Measurements from ENCODE around the gene CASTOR1.

Gene CASTOR1

DNA sequence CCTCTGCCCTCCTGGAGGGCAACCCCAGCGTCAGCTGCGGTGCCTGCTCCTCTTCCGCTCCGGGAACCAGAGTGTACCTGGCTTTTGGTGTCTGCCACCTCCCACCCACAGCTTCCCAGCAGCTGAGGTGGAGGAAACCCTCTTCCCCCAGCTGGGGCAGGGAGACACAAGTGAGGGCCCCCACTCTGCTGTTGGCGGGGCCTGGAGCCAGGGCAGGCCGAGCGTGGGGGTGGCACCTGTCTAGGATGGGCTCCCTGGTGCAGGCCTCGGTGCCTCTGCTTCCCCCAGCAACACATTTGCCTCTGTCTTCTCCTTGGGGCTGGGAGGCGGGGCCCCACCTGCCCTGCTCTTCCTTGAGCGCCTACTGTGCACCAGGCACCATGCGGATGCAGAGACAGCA lies 29.0 kb downstream of the CASTOR1 start:
- no peak overlapping the region for H3K4me3 ChIP-seq (ENCODE audit: low read depth, low read length)
- no peaks in the 10 kb centered on the region for H3K9me3 ChIP-seq (ENCODE audit: control insufficient read depth, insufficient read depth, low read depth, low read length)
- no peak overlapping the region for H3K27ac ChIP-seq (ENCODE audit: extremely low read depth, low read depth, low read length)
- no peaks in the 10 kb centered on the region for H3K36me3 ChIP-seq (ENCODE audit: control insufficient read depth in 2 of 2, insufficient read depth in 1 of 2, low read length in 2 of 2)
- TF ChIP-seq ZNF624 (tag by site-specific recombination; IDR thresholded peaks at IDR 0.05): no peak
- TF ChIP-seq ZNF214 (tag by site-specific recombination; IDR thresholded peaks at IDR 0.05; ENCODE audit: borderline replicate concordance): no peak
- TF ChIP-seq ZNF133 (tag by site-specific recombination; IDR thresholded peaks at IDR 0.05): no peak
- TF ChIP-seq, protein P1, sequence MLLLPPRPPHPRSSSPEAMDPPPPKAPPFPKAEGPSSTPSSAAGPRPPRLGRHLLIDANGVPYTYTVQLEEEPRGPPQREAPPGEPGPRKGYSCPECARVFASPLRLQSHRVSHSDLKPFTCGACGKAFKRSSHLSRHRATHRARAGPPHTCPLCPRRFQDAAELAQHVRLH (tag by site-specific recombination; IDR thresholded peaks at IDR 0.05): no peak
- TF ChIP-seq ZNF423 (tag by site-specific recombination; IDR thresholded peaks at IDR 0.05): no peak
- TF ChIP-seq, protein P2, sequence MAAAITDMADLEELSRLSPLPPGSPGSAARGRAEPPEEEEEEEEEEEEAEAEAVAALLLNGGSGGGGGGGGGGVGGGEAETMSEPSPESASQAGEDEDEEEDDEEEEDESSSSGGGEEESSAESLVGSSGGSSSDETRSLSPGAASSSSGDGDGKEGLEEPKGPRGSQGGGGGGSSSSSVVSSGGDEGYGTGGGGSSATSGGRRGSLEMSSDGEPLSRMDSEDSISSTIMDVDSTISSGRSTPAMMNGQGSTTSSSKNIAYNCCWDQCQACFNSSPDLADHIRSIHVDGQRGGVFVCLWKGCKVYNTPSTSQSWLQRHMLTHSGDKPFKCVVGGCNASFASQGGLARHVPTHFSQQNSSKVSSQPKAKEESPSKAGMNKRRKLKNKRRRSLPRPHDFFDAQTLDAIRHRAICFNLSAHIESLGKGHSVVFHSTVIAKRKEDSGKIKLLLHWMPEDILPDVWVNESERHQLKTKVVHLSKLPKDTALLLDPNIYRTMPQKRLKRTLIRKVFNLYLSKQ (tag by site-specific recombination; IDR thresholded peaks at IDR 0.05; ENCODE audit: borderline replicate concordance): no peak
- TF ChIP-seq, protein P3, sequence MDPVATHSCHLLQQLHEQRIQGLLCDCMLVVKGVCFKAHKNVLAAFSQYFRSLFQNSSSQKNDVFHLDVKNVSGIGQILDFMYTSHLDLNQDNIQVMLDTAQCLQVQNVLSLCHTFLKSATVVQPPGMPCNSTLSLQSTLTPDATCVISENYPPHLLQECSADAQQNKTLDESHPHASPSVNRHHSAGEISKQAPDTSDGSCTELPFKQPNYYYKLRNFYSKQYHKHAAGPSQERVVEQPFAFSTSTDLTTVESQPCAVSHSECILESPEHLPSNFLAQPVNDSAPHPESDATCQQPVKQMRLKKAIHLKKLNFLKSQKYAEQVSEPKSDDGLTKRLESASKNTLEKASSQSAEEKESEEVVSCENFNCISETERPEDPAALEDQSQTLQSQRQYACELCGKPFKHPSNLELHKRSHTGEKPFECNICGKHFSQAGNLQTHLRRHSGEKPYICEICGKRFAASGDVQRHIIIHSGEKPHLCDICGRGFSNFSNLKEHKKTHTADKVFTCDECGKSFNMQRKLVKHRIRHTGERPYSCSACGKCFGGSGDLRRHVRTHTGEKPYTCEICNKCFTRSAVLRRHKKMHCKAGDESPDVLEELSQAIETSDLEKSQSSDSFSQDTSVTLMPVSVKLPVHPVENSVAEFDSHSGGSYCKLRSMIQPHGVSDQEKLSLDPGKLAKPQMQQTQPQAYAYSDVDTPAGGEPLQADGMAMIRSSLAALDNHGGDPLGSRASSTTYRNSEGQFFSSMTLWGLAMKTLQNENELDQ (tag by site-specific recombination; IDR thresholded peaks at IDR 0.05; ENCODE audit: low read depth): no peak
- no peak for TF ChIP-seq ZNF792 (tag by site-specific recombination; IDR thresholded peaks at IDR 0.05)
- no peak for TF ChIP-seq TCF7L2 (IDR thresholded peaks at IDR 0.05; ENCODE audit: borderline replicate concordance, low read depth, low read length)
- no peak for TF ChIP-seq ZNF169 (tag by site-specific recombination; IDR thresholded peaks at IDR 0.05)
- no peak for TF ChIP-seq ZNF335 (tag by site-specific recombination; conservative IDR thresholded peaks at IDR 0.05)
- TF ChIP-seq, protein P4, sequence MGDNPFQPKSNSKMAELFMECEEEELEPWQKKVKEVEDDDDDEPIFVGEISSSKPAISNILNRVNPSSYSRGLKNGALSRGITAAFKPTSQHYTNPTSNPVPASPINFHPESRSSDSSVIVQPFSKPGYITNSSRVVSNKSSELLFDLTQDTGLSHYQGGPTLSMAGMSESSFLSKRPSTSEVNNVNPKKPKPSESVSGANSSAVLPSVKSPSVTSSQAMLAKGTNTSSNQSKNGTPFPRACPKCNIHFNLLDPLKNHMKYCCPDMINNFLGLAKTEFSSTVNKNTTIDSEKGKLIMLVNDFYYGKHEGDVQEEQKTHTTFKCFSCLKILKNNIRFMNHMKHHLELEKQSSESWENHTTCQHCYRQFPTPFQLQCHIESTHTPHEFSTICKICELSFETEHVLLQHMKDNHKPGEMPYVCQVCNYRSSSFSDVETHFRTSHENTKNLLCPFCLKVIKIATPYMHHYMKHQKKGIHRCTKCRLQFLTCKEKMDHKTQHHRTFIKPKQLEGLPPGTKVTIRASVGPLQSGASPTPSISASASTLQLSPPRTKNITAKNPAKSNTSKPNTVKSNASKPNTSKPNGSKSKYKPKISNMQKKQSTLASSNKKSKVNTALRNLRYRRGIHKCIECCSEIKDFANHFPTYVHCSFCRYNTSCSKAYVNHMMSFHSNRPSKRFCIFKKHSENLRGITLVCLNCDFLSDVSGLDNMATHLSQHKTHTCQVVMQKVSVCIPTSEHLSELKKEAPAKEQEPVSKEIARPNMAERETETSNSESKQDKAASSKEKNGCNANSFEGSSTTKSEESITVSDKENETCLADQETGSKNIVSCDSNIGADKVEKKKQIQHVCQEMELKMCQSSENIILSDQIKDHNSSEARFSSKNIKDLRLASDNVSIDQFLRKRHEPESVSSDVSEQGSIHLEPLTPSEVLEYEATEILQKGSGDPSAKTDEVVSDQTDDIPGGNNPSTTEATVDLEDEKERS (tag by site-specific recombination; IDR thresholded peaks at IDR 0.05): no peak
- no peak for TF ChIP-seq OSR2 (tag by site-specific recombination; IDR thresholded peaks at IDR 0.05)
- no peak for TF ChIP-seq ZNF660 (tag by site-specific recombination; IDR thresholded peaks at IDR 0.05)
- TF ChIP-seq, protein P5, sequence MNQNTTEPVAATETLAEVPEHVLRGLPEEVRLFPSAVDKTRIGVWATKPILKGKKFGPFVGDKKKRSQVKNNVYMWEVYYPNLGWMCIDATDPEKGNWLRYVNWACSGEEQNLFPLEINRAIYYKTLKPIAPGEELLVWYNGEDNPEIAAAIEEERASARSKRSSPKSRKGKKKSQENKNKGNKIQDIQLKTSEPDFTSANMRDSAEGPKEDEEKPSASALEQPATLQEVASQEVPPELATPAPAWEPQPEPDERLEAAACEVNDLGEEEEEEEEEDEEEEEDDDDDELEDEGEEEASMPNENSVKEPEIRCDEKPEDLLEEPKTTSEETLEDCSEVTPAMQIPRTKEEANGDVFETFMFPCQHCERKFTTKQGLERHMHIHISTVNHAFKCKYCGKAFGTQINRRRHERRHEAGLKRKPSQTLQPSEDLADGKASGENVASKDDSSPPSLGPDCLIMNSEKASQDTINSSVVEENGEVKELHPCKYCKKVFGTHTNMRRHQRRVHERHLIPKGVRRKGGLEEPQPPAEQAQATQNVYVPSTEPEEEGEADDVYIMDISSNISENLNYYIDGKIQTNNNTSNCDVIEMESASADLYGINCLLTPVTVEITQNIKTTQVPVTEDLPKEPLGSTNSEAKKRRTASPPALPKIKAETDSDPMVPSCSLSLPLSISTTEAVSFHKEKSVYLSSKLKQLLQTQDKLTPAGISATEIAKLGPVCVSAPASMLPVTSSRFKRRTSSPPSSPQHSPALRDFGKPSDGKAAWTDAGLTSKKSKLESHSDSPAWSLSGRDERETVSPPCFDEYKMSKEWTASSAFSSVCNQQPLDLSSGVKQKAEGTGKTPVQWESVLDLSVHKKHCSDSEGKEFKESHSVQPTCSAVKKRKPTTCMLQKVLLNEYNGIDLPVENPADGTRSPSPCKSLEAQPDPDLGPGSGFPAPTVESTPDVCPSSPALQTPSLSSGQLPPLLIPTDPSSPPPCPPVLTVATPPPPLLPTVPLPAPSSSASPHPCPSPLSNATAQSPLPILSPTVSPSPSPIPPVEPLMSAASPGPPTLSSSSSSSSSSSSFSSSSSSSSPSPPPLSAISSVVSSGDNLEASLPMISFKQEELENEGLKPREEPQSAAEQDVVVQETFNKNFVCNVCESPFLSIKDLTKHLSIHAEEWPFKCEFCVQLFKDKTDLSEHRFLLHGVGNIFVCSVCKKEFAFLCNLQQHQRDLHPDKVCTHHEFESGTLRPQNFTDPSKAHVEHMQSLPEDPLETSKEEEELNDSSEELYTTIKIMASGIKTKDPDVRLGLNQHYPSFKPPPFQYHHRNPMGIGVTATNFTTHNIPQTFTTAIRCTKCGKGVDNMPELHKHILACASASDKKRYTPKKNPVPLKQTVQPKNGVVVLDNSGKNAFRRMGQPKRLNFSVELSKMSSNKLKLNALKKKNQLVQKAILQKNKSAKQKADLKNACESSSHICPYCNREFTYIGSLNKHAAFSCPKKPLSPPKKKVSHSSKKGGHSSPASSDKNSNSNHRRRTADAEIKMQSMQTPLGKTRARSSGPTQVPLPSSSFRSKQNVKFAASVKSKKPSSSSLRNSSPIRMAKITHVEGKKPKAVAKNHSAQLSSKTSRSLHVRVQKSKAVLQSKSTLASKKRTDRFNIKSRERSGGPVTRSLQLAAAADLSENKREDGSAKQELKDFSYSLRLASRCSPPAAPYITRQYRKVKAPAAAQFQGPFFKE (tag by site-specific recombination; IDR thresholded peaks at IDR 0.05; ENCODE audit: borderline replicate concordance): no peak
- no peak for TF ChIP-seq ZNF555 (tag by site-specific recombination; conservative IDR thresholded peaks at IDR 0.05)
- ChIA-PET CTCF (interaction anchor here (0.7 to 3.4 kb wide), 7 partner anchors 23 to 156 kb away, joined by 3 to 26 read pairs (median 5); partner anchors contain the start of gene CASTOR1), POLR2A (no interaction called here)
- H3K4me1 ChIP-seq (ENCODE audit: control insufficient read depth, insufficient read depth, low read length): no peaks in the 10 kb centered on the region
